Right lobe of liver (tissue), 4 donors: ENCODE data around the gene PTF1A.

Experiments
- CTCF ChIP-seq, 4 donors: fragments of 200-600 bp in 3 of 4; fragments of 450-650 bp in 1 of 4; IDR thresholded peaks; one replicate each; pipeline versions ENCODE4 v1.5.1 to v1.8.0; 2016 to 2022; ENCODE audit warnings: antibody characterized with exemption in 4 of 4, mild to moderate bottlenecking in 2 of 4
- POLR2A ChIP-seq: fragments of 450-650 bp; IDR thresholded peaks from one replicate; pipeline ENCODE4 v1.6.1; 2017; ENCODE audit warnings: antibody characterized with exemption, mild to moderate bottlenecking
- donor health status: DM: no; HTN: no; CAD: no.
- donor health status: DM: no; HTN: no; CAD: no.
- donor health status: DM: no; HTN: yes; CAD: no.

- TF ChIP-seq POLR2A: no peak
- no peak for TF ChIP-seq CTCF (IDR thresholded peaks at IDR 0.05)
Observed at GRCh38 chr10:23157691-23158369, 34.3 kb upstream of the PTF1A start.
